Amygdala (tissue), 56 donors: ENCODE results near the gene TMEM86B.

ENCODE experiments used
- DNase-seq, 56 donors: peaks; one replicate each; lab custom pipeline; 2025; lab: John Stamatoyannopoulos, UW

TMEM86B gene

GRCh38 chr19:55188625-55189024 lies 39.9 kb downstream of the TMEM86B start:
- DNase-seq = no peak

GRCh38 chr19:55186080-55186479 lies 42.5 kb downstream of the TMEM86B start:
- no peak for DNase-seq

GRCh38 chr19:55181740-55182139 lies 46.8 kb downstream of the TMEM86B start:
- DNase-seq = no peak

GRCh38 chr19:55179606-55180484 lies 48.7 kb downstream of the TMEM86B start, which contains the start of gene SYT5:
SYT5 (minus strand) TSS chr19:55180289; CDS start chr19:55179041, 1,248 bp downstream.
- DNase-seq = peak in 13 of 56 donors; percentile 9 to 47 (median 28)

GRCh38 chr19:55178781-55179599 lies 49.6 kb downstream of the TMEM86B start:
- DNase-seq = peak in 55 of 56 donors; percentile 9 to 90 (median 78)
